Activated CD8-positive, alpha-beta memory T cell treated with anti-CD3 and anti-CD28 coated beads for 4 hours (primary cell): ENCODE results near the gene EDN3.

Experiments
- DNase-seq, 2 donors: peaks; one replicate each; pipeline ENCODE4 v3.0.0-alpha.2; 2020; ENCODE audit warnings: low read depth in 2 of 2

The EDN3 gene

GRCh38 chr20:59300333-59301081, at the start of gene EDN3:
EDN3 (plus strand) TSS chr20:59300611; CDS start chr20:59300813, 202 bp downstream.
- no peak for DNase-seq

- DNase-seq: no peak
Observed at GRCh38 chr20:59253325-59253724, 47.1 kb upstream of the EDN3 start.

- no peak for DNase-seq
Observed at GRCh38 chr20:59253779-59254319, 46.6 kb upstream of the EDN3 start.

- DNase-seq: no peak
Observed at GRCh38 chr20:59255256-59255655, 45.2 kb upstream of the EDN3 start.

- no peak for DNase-seq
Observed at GRCh38 chr20:59258221-59258621, 42.2 kb upstream of the EDN3 start.

GRCh38 chr20:59259946-59260345, 40.5 kb upstream of the EDN3 start:
- DNase-seq: no peak

GRCh38 chr20:59265298-59265697, 35.1 kb upstream of the EDN3 start:
- DNase-seq: no peak

GRCh38 chr20:59268870-59269269, 31.5 kb upstream of the EDN3 start:
- no peak for DNase-seq

GRCh38 chr20:59269411-59270025, 30.9 kb upstream of the EDN3 start:
- no peak for DNase-seq

GRCh38 chr20:59270380-59270779, 30.0 kb upstream of the EDN3 start:
- DNase-seq: no peak

GRCh38 chr20:59273739-59274357, 26.6 kb upstream of the EDN3 start:
- DNase-seq: no peak

GRCh38 chr20:59276938-59277337, 23.5 kb upstream of the EDN3 start:
- no peak for DNase-seq

GRCh38 chr20:59284470-59284869, 15.9 kb upstream of the EDN3 start:
- no peak for DNase-seq

- no peak for DNase-seq
Observed at GRCh38 chr20:59289994-59290393, 10.4 kb upstream of the EDN3 start.

GRCh38 chr20:59291740-59292383, 8.5 kb upstream of the EDN3 start:
- no peak for DNase-seq

GRCh38 chr20:59295531-59295930, 4.9 kb upstream of the EDN3 start:
- DNase-seq: no peak

- DNase-seq: no peak
Observed at GRCh38 chr20:59297686-59298085, 2.7 kb upstream of the EDN3 start.

- DNase-seq: no peak
Observed at GRCh38 chr20:59299945-59300332, 472 bp upstream of the EDN3 start.

- DNase-seq: no peak
Observed at GRCh38 chr20:59301343-59302007, 1.1 kb downstream of the EDN3 start.

- DNase-seq: no peak
Observed at GRCh38 chr20:59305908-59306655, 5.7 kb downstream of the EDN3 start.

- DNase-seq: no peak
Observed at GRCh38 chr20:59307270-59307669, 6.9 kb downstream of the EDN3 start.
